CD14-positive monocyte (primary cell): ENCODE measurements around the gene CA10. TPM values are rescaled to one million over a fixed set of nuclear protein-coding genes. Genes with fewer than 3 reads are reported as not detected.

Experiments used
- DNase-seq, 3 donors: peaks; one replicate each; pipeline ENCODE4 v3.0.0-alpha.2; 2011 to 2022
- H2AFZ ChIP-seq: 2 replicates; pipeline ENCODE4 v1.6.0; 2012; ENCODE audit warnings: mild to moderate bottlenecking, low read depth, low read length, inconsistent platforms; ENCODE audit not compliant: insufficient read depth, poor library complexity, severe bottlenecking
- H3K27ac ChIP-seq, 2 donors: 1 replicate in 1 of 2; 2 replicates in 1 of 2; pipeline ENCODE4 v1.5.1; 2012 to 2013; ENCODE audit warnings: low read length in 2 of 2, control low read depth in 1 of 2, inconsistent platforms in 1 of 2, low read depth in 1 of 2, mild to moderate bottlenecking in 1 of 2
- H3K27me3 ChIP-seq, 2 donors: one replicate each; pipeline versions ENCODE4 v1.6.0 to v1.6.1; 2011 to 2013; ENCODE audit warnings: low read length in 2 of 2; ENCODE audit not compliant: control insufficient read depth in 2 of 2, insufficient read depth in 2 of 2
- H3K36me3 ChIP-seq, 2 donors: replicated peaks in 1 of 2; 1 replicate in 1 of 2; 2 replicates in 1 of 2; pipeline versions ENCODE4 v1.5.1 to v1.6.1; 2012 to 2013; ENCODE audit warnings: low read length in 2 of 2, control low read depth in 1 of 2, inconsistent platforms in 1 of 2, mild to moderate bottlenecking in 1 of 2; ENCODE audit not compliant: insufficient read depth in 2 of 2, control insufficient read depth in 1 of 2
- H3K4me1 ChIP-seq, 2 donors: 1 replicate in 1 of 2; 2 replicates in 1 of 2; pipeline versions ENCODE4 v1.5.1 to v1.6.1; 2012 to 2013; ENCODE audit warnings: low read length in 2 of 2, control low read depth in 1 of 2, inconsistent platforms in 1 of 2, mild to moderate bottlenecking in 1 of 2, moderate library complexity in 1 of 2; ENCODE audit not compliant: insufficient read depth in 2 of 2, control insufficient read depth in 1 of 2
- H3K4me2 ChIP-seq: replicated peaks from 2 replicates; pipeline ENCODE3; 2012; ENCODE audit warnings: low read length, moderate library complexity, mild to moderate bottlenecking; ENCODE audit not compliant: poor library complexity, severe bottlenecking; ENCODE audit errors: extremely low read depth
- H3K4me3 ChIP-seq, 3 experiments: fragments of 200-600 bp in 1 of 3; sonication (generic) in 1 of 3; replicated peaks in 1 of 3; 1 replicate in 2 of 3; 2 replicates in 1 of 3; pipeline ENCODE4 v1.5.1; 2011 to 2013; ENCODE audit warnings: low read length in 3 of 3, mild to moderate bottlenecking in 3 of 3, control low read depth in 2 of 3, low read depth in 2 of 3, inconsistent platforms in 1 of 3, moderate library complexity in 1 of 3
- H3K79me2 ChIP-seq: 2 replicates; pipeline ENCODE4 v1.6.0; 2012; ENCODE audit warnings: mild to moderate bottlenecking, control low read depth, inconsistent platforms, low read length, moderate library complexity; ENCODE audit not compliant: insufficient read depth
- H3K9ac ChIP-seq: 2 replicates; pipeline ENCODE4 v1.6.0; 2017; ENCODE audit warnings: low read length, mild to moderate bottlenecking; ENCODE audit not compliant: insufficient read depth, poor library complexity, severe bottlenecking
- H3K9me3 ChIP-seq, 2 donors: replicated peaks in 1 of 2; 1 replicate in 1 of 2; 2 replicates in 1 of 2; pipeline versions ENCODE4 v1.5.1 to v1.6.1; 2012 to 2013; ENCODE audit warnings: low read length in 2 of 2, control low read depth in 1 of 2; ENCODE audit not compliant: control insufficient read depth in 1 of 2, insufficient read depth in 1 of 2
- H4K20me1 ChIP-seq: 2 replicates; pipeline ENCODE4 v1.6.0; 2012; ENCODE audit warnings: mild to moderate bottlenecking, low read length, control low read depth, moderate library complexity; ENCODE audit not compliant: insufficient read depth
- H3K27ac Mint-ChIP-seq, 7 donors: one replicate each; pipeline ENCODE4 v1.8.0; 2020; ENCODE audit warnings: mild to moderate bottlenecking in 7 of 7, mixed read lengths in 7 of 7, moderate library complexity in 6 of 7, inconsistent platforms in 2 of 7
- H3K27me3 Mint-ChIP-seq, 3 donors: one replicate each; pipeline ENCODE4 v1.8.0; 2021 to 2022; ENCODE audit warnings: low read depth in 3 of 3, mild to moderate bottlenecking in 3 of 3, mixed read lengths in 3 of 3, moderate library complexity in 3 of 3, inconsistent platforms in 1 of 3
- H3K36me3 Mint-ChIP-seq, 2 donors: one replicate each; pipeline ENCODE4 v1.8.0; 2020; ENCODE audit warnings: mixed read lengths in 2 of 2, inconsistent platforms in 1 of 2, mild to moderate bottlenecking in 1 of 2
- H3K4me1 Mint-ChIP-seq: one replicate; pipeline ENCODE4 v1.8.0; 2020; ENCODE audit warnings: mild to moderate bottlenecking, mixed read lengths
- H3K4me3 Mint-ChIP-seq, 2 donors: one replicate each; pipeline ENCODE4 v1.8.0; 2020; ENCODE audit warnings: mild to moderate bottlenecking in 2 of 2, mixed read lengths in 2 of 2, moderate library complexity in 1 of 2
- H3K9me3 Mint-ChIP-seq, 7 donors: one replicate each; pipeline ENCODE4 v1.8.0; 2020 to 2022; ENCODE audit warnings: mixed read lengths in 7 of 7, mild to moderate bottlenecking in 6 of 7, moderate library complexity in 6 of 7, inconsistent platforms in 2 of 7
- CTCF ChIP-seq: fragments of 200-600 bp; IDR thresholded peaks from one replicate; pipeline ENCODE4 v1.8.0; 2022; ENCODE audit warnings: antibody characterized with exemption, mild to moderate bottlenecking
- WGBS: methylation state at CpG from one replicate; pipeline ENCODE4 v1.1.5; 2013; ENCODE audit warnings: missing lambda C conversion rate; ENCODE audit not compliant: insufficient coverage; 5-methylcytosine and 5-hydroxymethylcytosine counted together
- intact Hi-C, 2 donors: fragments of 100-400 bp; cut with micrococcal nuclease; formaldehyde crosslinking; loops; one replicate each; pipeline versions ENCODE4 v1.15.0 to v1.15.1; 2023
- polyA plus RNA-seq, 3 donors: library from polyadenylated mRNA; depleted of rRNA in 1 of 3; unstranded in 2 of 3; stranded (reverse) in 1 of 3; fragments of 300-500 nt in 2 of 3; fragments of >200 nt in 1 of 3; fragmentation: Illumina TruSeq in 2 of 3; gene quantifications; 1 replicate in 2 of 3; 2 replicates in 1 of 3; pipeline ENCODE4 v1.2.3, GENCODE V29; 2012 to 2021

The CA10 gene
- polyA plus RNA-seq, 3 donors: not detected

GRCh38 chr17:51817117-51817516 lies 341.4 kb downstream of the CA10 start:
- no peaks in the 10 kb centered on the region for H3K79me2 ChIP-seq
- H3K4me3 ChIP-seq: no peak overlapping the region
- H3K36me3 Mint-ChIP-seq: no peaks in the 10 kb centered on the region
- no peak for TF ChIP-seq CTCF
- no peaks in the 10 kb centered on the region for H3K36me3 ChIP-seq
- no peaks in the 10 kb centered on the region for H4K20me1 ChIP-seq
- H3K4me2 ChIP-seq: no peak overlapping the region
- no peaks in the 10 kb centered on the region for H3K4me1 Mint-ChIP-seq
- H3K9me3 Mint-ChIP-seq: peaks cover 0 to 2% (median 0%) of the 10 kb centered on the region in 7 donors
- H3K4me1 ChIP-seq: no peaks in the 10 kb centered on the region
- no peak overlapping the region for H3K9ac ChIP-seq
- no peak overlapping the region for H3K27ac Mint-ChIP-seq
- intact Hi-C loops: no loop called here
- H3K27me3 Mint-ChIP-seq: peaks cover 0 to 3% (median 0%) of the 10 kb centered on the region in 3 donors
- no peak overlapping the region for H3K4me3 Mint-ChIP-seq
- no peak overlapping the region for H2AFZ ChIP-seq
- no peaks in the 10 kb centered on the region for H3K9me3 ChIP-seq
- H3K27ac ChIP-seq: no peak overlapping the region
- no peaks in the 10 kb centered on the region for H3K27me3 ChIP-seq
- DNase-seq: no peak

- intact Hi-C loops: no loop called here
- no peaks in the 10 kb centered on the region for H3K4me1 ChIP-seq
- H3K27me3 ChIP-seq: no peaks in the 10 kb centered on the region
- no peak overlapping the region for H2AFZ ChIP-seq
- no peaks in the 10 kb centered on the region for H4K20me1 ChIP-seq
- no peaks in the 10 kb centered on the region for H3K79me2 ChIP-seq
- no peak overlapping the region for H3K4me3 Mint-ChIP-seq
- no CpG with 5 or more reads among the region's 4 CpGs for WGBS
- no peak overlapping the region for H3K4me2 ChIP-seq
- no peak for DNase-seq
- H3K27me3 Mint-ChIP-seq: peaks cover 0 to 3% (median 1%) of the 10 kb centered on the region in 3 donors
- no peak overlapping the region for H3K27ac ChIP-seq
- H3K36me3 ChIP-seq: no peaks in the 10 kb centered on the region
- H3K9me3 ChIP-seq: peaks cover 0 to 3% of the 10 kb centered on the region in 2 donors
- peak overlapping the region in 1 of 7 donors; percentile 10 for H3K27ac Mint-ChIP-seq
- no peak overlapping the region for H3K4me3 ChIP-seq
- no peak overlapping the region for H3K9ac ChIP-seq
- peaks cover 0 to 2% (median 0%) of the 10 kb centered on the region in 7 donors for H3K9me3 Mint-ChIP-seq
- no peaks in the 10 kb centered on the region for H3K4me1 Mint-ChIP-seq
- no peak for TF ChIP-seq CTCF
- H3K36me3 Mint-ChIP-seq: no peaks in the 10 kb centered on the region
These were observed 343.4 kb downstream of the CA10 start for GRCh38 chr17:51815097-51815496.
